IPS-NIHi7 (cell line): ENCODE data around the gene SNX32.

Source experiments
- DNase-seq: peaks from one replicate; pipeline ENCODE4 v3.0.0; 2012; ENCODE audit warnings: mixed read lengths; ENCODE audit errors: extremely low spot score

Gene SNX32

DNA sequence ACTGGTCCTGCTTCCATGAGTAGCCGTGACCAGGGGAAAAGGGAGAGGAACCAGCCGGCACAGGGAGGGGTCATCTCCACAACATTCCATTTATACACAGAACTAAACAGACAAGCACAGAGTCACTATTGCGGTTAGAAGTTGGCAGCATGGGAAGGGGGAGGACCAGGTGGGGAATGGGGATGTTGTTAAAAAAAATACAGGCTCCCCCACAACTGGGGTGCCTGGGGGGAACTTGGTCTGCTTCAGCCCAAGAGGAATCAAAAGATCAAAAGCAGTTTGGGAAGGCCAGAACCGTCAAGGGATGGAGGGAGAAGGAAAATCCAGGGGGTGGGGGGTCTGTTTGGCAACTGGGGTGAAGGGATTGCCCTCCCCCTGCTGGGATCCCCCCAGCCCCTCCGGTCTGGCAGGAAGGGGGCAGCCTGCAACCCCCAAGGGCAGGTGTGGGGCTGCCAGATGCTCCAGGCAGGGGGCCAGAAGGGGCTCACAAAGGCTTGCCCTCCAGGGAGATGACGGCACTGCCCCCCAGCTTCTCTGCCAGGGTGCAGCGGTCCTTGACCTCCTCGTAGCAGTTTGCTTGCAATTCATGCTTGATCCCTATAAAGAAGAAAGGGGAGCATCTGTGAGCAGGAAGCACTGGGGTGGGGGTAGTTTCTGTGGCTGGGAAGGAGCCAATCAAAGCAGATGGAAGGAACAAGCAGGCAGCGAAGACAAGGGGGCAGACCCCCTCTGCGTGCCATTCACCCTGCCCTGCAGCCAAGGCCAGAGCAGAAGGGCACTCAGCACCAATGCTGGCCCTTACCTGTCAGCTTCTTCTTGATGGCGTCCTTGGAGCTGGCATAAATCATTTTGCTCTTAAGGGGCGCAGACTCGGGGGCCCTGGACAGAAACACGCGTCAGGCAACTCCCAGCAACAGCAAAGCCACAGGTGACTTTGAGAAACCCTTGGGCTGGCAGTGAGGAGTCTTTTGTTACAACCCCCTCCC, 21.4 kb downstream of the SNX32 start:
- no peak for DNase-seq

DNA sequence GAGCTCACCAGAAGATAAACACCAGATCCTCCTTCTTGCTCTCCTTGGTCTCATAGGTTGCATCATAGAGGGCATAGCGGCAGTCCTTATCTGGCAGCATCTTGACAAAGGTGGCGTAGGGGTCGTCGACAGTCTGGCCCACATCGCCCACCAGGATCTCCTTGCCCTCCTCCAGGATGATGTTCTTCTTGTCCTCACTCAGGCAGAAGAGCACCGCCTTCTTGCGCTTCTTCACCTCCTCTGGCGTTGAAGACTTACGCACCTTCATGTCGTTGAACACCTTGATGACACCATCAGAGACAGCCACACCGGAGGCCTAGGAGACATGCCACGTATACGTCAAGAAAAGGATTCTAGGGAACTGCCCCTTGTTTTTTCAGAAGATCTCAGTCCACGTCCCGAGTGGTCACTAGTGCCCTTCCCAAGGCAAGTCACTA, 22.2 kb downstream of the SNX32 start:
- DNase-seq = no peak

DNA sequence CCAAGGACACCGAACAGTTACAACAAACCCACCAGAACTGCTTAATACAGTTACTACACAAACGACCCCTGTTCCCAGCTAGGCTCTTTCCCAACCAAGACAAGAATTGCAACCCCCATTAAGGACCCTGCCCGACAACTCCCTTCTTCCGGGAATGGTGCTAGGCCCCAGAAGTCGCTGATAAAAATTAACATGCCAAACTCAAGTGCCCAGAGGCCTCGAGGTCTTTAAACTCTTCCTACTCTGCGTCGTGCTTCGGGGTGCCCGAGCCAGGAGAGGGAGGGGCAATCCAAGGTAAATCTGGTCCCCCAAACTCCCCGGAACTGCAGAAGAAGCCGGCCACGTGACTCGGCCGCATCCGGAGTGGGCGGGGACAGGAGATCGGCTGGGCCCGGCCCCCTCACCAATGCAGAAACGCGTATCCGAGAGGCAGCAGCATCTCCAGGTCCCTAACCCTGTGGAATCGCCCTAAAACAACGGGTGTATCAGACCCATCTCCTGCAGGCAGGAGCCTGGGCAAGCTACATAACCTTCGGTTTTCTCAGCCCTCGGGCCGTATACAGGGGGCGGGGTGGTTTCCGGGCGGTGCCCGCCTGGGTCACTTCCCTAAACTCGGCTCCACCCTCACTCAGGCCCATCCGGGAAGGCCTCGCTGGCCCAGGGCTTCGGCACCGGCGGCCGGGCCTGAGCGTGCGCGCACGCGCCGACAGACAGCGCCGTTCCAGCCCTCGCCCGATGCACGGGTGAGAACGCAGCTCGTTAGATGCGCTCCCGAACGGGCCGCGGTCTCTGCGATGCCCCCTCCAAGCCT, 23.1 kb downstream of the SNX32 start:
- DNase-seq = peak; percentile 56

DNA sequence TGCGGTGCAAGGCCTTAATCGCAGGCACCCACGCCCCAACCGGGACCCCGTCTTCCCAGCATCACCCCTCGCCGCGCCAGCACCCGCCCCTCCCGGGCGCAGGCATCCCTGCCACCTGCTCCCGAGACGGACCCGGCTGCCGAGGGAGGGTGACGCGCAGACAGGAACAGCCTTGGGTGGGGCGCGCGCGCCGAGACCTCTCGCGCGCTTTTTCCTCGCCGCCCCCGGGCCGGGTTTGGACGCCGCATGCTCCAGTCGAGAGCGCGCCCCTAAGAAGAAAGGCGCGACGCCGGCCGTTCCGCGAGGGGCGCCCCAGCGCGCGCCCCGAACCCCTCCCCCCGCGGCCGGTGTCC, 23.7 kb downstream of the SNX32 start:
- DNase-seq = peak; percentile 9

DNA sequence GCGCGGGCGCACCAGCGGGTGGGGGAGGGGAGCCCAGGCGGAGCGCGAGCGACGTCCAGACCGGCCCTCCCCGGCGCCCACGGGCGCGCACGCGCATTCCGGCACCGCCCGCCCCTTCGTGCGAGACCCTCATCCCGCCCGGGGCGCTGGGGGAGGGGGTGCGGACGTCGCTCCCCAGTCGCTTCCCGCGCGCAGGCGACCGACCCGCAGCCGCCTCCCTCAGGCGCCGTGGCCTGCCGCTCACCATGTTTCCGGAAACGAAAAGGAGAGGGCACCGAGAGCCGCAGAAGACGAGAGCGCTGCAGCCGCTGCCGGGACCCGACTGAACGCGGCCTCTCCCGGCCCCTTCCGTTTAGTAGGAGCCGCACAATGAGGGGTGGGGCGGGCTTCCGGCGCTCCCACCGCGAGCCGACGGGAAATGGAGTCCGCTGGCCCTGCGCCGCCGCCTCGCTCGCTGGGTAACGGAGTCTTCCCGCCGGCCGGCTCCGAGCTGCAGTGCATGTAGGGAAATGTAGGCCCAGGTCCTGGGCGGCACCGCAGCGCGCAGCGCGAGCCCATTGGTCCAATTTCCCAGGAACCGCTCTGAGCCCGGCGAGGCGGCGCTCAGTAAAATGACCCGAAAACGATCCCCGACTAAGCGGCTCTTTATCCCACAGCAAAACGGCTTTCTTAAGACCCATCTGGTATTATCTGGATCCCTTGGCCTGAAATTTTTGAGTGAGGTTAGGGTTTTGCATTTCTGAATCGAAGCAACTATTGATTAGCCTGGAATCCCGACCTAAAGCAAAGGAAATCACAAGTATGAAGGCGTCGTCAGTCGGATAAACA, 24.3 kb downstream of the SNX32 start, which contains the start of gene CFL1:
Gene CFL1 (minus strand): TSS at position 328 of the 828 bp plus-strand sequence. CDS start 81 bp downstream, at position 247.
- DNase-seq = peak; percentile 85

DNA sequence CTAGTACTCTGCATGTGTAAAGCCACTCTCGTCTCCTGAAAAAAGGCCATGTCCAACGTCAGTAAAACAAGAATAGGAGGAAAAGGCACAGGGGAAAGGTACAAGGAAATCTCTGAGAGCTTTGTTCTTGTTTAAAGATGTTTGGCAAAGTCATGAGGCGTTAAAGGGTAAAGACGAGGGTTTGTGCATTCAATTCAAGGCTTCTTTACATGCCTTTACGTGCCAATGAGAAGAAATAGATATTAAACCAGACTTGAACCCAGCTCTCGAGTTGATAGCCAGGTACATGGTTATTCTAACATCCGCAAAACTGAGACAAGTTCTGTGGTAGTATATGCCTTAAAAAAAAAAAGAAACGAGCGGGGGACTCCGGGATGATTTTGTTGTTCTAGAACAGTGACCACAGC, 24.9 kb downstream of the SNX32 start:
- no peak for DNase-seq

DNA sequence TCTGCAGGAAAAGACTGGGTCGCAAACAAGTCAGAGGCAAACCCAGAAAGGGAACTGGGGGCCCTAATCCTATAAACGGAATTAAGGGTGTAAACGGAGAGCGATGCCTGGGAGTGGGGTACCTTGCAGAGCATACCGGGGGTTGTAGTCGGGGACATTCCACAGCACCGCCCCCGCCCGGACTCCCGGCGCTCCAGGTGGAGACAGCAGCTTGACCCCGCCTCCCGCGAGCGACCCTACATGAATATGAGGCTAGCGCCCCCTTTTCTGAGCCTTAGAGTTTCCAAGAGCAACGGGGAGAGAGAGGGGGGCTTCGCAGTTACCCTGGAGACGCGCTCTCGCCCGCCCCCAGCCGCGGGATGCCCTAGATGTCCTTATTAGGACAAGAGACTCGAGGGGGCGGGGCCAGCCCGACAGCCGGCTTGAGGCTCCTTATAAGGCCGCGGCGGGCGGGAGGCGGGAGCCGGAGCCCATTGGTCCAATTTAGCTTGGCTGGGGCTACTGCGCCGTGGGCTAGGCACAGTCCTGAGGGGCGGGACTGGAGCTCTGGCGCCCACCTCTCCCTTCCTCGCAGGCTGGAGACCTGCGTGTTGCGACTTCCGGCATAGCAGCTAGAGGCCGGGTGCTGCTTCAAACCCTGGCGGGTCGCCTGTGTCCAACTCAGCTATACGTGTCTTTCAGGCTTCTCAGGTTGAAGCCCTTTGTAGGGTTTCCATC, 25.5 kb downstream of the SNX32 start:
- peak; percentile 92 for DNase-seq

DNA sequence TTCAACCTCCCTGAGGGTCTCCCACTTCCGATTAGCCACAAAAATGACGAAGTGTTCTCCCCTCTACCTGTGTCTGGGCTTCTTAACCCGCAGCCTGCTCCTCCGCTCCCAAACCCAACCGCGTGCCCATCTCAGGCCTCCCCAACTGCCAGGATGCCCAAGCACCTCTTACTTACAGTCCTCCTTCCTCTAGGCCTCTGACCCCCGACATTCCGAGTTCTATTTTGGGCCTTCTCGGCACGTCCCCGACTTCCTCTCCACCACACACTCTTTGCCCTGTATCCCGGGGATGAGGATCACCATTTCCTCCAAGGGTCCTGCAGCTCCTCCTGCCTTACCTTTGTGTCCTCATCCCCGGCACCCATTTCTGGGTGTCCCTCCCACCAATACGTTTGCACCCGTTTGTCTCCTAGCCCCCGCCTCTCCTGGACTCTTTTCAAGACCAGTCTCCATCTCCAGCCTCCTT, 26.1 kb downstream of the SNX32 start:
- DNase-seq = no peak

DNA sequence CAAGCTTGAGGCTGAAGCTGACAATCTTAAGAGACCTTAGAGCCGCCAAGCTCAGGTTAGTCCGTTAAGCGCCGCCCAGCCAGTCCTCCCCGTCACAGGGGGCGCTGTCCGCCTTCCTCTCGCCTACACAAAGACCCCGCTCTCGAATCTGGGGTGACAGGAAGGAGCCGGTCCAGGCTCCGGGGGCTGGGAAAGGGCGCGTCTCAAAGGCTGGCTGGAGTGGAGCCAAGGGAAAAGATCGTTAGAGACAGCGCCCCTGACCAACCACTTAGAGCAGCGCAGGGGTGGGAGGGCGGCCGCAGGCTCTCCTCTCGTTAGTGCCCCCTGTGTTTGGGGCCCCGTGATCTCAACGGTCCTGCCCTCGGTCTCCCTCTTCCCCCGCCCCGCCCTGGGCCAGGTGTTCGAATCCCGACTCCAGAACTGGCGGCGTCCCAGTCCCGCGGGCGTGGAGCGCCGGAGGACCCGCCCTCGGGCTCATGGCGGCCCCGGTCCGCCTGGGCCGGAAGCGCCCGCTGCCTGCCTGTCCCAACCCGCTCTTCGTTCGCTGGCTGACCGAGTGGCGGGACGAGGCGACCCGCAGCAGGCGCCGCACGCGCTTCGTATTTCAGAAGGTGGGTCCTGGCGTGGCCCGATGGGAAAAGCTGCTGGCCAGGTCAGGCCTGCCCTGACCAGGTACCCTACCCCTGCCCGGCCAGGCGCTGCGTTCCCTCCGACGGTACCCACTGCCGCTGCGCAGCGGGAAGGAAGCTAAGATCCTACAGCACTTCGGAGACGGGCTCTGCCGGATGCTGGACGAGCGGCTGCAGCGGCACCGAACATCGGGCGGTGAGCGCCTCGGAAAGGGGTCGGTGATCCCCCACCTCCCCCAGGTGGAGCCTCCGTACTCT, 26.8 kb downstream of the SNX32 start, which contains the start of gene MUS81:
Gene MUS81 (plus strand): TSS at position 156 of the 887 bp plus-strand sequence. CDS start 321 bp downstream, at position 477.
- DNase-seq = peak; percentile 91

DNA sequence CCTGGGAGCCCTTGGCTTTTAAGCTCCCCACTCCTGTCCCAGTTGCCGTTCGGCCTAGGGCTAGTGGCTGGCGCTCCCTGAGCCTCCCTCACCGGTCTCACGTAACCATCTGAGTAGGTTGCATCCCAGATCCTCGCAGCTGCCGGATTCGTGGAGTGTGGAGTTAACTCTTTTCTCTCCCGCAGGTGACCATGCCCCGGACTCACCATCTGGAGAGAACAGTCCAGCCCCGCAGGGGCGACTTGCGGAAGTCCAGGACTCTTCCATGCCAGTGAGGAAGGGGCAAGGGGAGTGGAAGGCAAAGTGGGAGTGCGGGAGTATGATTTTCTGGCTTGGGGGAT, 27.4 kb downstream of the SNX32 start:
- no peak for DNase-seq

DNA sequence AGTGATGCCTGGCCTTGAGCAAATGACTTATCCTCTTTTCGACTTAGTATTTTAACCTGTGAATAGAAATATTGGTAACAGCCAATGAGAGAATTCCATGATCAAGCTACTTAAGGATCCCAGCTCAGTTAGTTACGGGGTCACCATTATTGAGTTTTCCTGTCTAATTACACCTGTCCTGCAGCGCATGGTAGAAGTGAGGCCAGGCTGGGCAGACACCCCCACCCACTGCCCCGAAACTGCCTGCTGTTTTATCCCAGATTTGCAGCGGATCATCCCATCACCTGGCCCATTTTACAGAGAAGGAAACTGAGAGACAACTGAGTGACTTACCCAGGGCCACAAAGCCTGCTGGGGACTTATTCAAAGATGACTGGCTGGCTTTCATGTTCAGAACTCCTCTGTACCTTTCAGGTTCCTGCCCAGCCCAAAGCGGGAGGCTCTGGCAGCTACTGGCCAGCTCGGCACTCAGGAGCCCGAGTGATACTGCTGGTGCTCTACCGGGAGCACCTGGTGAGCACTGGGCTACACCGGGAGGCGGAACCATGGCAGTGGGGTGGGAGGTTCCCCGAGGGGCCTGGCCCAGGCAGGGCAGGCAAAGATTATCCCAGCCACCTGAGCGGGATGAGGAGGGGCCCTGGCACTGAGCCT, 27.9 kb downstream of the SNX32 start:
- DNase-seq = no peak

DNA sequence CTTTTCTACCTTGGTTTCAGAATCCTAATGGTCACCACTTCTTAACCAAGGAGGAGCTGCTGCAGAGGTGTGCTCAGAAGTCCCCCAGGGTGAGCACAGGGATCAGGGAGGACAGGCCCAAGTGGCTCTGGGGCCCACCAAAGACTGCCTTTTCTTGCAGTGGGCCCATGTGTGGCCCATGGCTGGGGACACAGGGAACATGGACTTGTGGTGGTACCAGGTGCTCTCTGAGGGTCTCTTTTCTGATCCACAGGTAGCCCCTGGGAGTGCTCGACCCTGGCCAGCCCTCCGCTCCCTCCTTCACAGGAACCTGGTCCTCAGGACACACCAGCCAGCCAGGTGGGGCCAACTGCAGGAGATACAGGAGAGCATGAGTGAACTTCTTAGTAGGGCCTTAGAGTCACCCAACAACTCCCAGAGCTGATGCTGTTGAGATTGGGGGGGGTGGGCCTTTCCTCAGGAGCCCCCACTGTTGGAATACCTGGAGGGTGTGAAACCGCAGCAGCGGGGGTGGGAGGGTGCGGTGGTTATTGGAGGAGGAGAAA, 28.5 kb downstream of the SNX32 start:
- no peak for DNase-seq

DNA sequence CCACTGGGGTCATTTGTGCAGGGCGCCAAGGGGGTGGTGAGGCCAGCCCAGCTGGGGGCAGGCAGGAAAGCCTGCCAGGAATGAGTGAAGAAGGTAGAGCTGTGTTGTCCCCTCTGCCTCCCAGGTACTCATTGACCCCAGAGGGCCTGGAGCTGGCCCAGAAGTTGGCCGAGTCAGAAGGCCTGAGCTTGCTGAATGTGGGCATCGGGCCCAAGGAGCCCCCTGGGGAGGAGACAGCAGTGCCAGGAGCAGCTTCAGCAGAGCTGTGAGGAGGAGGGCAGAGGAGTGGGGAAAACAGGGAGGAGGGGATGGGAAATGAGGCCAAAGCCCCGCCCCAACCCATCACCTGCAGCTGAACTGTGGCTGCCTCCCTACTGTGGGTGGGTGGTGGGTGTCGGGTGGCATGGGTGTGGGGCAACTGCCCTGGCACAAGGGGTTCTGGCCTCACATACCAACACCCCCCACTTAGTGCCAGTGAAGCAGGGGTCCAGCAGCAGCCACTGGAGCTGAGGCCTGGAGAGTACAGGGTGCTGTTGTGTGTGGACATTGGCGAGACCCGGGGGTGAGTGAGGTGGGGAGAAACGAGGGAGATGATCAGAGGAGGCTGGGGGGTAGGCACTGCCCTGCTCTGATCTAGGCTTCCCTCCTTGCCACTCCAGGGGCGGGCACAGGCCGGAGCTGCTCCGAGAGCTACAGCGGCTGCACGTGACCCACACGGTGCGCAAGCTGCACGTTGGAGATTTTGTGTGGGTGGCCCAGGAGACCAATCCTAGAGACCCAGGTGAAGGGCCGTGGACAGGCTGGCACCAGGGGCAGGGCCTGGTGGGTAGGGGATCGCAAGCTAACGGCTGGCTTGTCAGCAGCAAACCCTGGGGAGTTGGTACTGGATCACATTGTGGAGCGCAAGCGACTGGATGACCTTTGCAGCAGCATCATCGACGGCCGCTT, 29.5 kb downstream of the SNX32 start:
- DNase-seq = no peak

DNA sequence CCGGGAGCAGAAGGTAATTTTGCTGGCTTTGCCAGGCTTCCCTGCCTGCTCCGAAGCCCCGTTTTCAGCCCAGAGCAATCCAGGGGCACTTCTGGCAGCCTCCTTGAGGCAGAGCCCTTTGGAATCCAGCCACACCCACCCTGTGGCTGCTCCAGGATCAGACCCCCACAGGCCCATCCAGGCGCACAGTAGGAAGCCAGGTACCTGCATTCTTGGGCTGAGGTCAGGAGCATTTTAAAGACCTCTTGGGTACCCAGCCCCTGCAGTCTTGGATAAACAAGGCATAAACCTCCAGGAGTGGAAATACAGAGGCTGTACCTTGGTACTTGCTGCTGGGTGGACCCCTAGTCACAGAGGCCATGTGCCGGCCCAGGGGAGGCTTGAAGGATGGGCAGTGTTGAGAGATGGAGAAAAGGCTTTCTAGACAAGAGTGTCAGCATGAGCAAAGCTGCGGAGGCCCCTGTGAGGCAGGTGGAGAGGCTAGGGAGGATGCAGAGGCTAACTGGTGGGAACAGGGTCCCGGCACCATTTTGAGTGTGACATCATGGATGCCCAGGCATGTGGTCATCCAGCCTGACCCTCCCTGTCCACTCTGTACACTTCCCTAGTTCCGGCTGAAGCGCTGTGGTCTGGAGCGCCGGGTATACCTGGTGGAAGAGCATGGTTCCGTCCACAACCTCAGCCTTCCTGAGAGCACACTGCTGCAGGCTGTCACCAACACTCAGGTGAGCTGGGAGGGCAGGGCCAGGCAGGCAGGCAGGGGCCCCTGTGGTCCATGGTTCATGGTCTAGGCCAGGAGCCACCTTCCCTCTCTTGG, 30.3 kb downstream of the SNX32 start:
- no peak for DNase-seq

DNA sequence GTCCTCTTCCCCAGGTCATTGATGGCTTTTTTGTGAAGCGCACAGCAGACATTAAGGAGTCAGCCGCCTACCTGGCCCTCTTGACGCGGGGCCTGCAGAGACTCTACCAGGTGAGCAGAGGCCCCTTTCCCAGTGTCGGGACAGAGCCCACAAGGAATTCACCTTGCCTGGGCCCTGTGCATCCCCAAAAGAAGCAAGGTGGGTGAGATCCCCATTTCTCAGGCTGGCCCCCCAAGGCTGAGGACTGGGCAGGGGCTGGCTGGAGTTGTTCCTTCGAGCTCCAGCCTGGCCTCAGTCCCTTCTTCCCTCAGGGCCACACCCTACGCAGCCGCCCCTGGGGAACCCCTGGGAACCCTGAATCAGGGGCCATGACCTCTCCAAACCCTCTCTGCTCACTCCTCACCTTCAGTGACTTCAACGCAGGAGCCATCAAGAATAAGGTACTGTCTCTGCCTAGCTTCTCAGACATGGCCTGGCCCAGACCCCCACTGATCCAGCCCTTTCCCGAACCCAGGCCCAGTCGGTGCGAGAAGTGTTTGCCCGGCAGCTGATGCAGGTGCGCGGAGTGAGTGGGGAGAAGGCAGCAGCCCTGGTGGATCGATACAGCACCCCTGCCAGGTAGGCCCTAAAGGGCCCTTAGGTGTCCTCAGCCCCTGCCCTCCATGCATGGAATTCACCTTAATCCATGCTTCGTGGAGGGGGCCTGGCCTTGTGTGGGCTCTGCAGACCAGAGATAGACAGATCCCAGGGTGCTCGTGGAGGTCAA, 31.1 kb downstream of the SNX32 start:
- DNase-seq = no peak

DNA sequence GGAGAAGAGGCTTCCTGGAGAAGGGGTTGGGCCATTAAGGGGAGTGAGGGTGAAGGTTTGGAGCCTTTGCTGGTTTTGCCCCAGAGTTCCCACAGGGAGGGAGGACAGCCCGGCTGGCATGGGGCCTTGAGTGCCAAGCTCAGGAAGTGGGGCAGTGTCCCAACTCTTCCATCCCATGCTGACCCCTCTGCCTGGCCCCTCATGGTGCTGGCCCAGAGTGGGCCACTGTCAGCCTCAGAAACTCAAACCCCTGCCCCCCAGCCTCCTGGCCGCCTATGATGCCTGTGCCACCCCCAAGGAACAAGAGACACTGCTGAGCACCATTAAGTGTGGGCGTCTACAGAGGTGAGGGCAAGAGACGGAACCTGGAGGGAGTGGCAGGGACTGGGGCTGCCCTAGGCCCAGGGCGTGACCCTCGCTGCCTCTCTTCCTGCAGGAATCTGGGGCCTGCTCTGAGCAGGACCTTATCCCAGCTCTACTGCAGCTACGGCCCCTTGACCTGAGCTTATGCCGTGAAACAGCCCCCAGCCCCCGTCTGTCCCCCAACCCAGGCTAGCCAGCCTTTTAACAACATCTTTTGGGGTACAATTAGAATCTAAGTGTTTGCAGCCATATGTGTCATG, 31.9 kb downstream of the SNX32 start:
- DNase-seq = no peak
